Activated effector memory CD4-positive, alpha-beta T cell treated with Interleukin-2 at 50 U/mL for 16 hours (primary cell): ENCODE results near the gene GDPD2.

Experiments
- DNase-seq: peaks from one replicate; pipeline ENCODE4 v3.0.0-alpha.2; 2020

Gene GDPD2

GRCh38 chrX:70476934-70477733 is 54.0 kb downstream of the GDPD2 start:
- DNase-seq = no peak

- no peak for DNase-seq
Measured at GRCh38 chrX:70477734-70478075, 54.6 kb downstream of the GDPD2 start.

- DNase-seq = no peak
Measured at GRCh38 chrX:70478526-70479245, 55.6 kb downstream of the GDPD2 start.

GRCh38 chrX:70479247-70479921 is 56.3 kb downstream of the GDPD2 start:
- DNase-seq = no peak

GRCh38 chrX:70479922-70480659 is 57.0 kb downstream of the GDPD2 start:
- DNase-seq = no peak

- DNase-seq = no peak
Measured at GRCh38 chrX:70480660-70481018, 57.5 kb downstream of the GDPD2 start.

GRCh38 chrX:70481471-70482270 is 58.6 kb downstream of the GDPD2 start:
- no peak for DNase-seq

GRCh38 chrX:70482300-70482699 is 59.2 kb downstream of the GDPD2 start:
- DNase-seq = no peak
